ENCODE data around the gene THRB. TPM values are rescaled to one million over a fixed set of nuclear protein-coding genes. Genes with fewer than 3 reads are reported as not detected.

The THRB gene
- total RNA-seq, 6 donors from 2014 or later = 5.5 to 15.2 (median 12.0) TPM

DNA sequence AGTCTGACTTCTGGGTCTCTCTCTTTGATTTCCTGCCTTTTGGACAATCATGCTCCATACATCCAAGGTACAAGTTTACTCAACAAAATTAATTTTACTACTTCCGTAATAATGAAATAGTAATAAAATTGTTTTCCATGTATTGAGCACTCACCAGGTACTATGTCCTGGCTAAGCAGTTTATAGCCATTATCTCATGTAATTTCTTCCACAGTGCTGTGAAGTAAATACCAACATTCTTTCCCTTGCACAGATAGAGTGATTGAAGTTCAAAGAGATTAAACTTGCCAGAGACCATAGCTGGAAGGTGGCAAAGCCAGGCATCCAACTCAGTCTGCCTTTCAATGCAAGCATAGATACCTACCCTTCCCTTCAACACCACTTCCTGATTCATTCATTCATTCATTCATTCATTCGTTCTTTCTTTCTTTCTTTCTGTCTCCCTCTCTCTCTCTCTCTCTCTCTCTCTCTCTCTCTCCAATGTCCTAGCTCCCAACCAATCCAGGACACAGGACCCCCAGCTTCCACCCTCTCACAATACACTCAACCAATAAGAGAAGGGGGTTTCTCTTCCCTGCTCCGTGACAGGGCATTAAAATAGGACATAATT lies 12.4 kb downstream of the THRB start:
- no peaks in the 10 kb centered on the region for H3K27me3 ChIP-seq
- no peak for DNase-seq
- no peak for TF ChIP-seq POLR2AphosphoS5 (IDR thresholded peaks at IDR 0.05)
- TF ChIP-seq EP300 (IDR thresholded peaks at IDR 0.05) = no peak
- TF ChIP-seq POLR2A (IDR thresholded peaks at IDR 0.05) = no peak
- TF ChIP-seq, protein P1, sequence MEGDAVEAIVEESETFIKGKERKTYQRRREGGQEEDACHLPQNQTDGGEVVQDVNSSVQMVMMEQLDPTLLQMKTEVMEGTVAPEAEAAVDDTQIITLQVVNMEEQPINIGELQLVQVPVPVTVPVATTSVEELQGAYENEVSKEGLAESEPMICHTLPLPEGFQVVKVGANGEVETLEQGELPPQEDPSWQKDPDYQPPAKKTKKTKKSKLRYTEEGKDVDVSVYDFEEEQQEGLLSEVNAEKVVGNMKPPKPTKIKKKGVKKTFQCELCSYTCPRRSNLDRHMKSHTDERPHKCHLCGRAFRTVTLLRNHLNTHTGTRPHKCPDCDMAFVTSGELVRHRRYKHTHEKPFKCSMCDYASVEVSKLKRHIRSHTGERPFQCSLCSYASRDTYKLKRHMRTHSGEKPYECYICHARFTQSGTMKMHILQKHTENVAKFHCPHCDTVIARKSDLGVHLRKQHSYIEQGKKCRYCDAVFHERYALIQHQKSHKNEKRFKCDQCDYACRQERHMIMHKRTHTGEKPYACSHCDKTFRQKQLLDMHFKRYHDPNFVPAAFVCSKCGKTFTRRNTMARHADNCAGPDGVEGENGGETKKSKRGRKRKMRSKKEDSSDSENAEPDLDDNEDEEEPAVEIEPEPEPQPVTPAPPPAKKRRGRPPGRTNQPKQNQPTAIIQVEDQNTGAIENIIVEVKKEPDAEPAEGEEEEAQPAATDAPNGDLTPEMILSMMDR (IDR thresholded peaks at IDR 0.05) = no peak
- no peak for ATAC-seq (ENCODE audit: low FRiP score in 2 of 2)
- no peak overlapping the region for H3K4me3 ChIP-seq
- peaks cover 0 to 4% (median 2%) of the 10 kb centered on the region in 4 donors for H3K4me1 ChIP-seq
- 91 to 95% methylated on average over 3 of the region's 3 CpGs for WGBS, 2 donors
- H3K27ac ChIP-seq = no peak overlapping the region
- H3K9me3 ChIP-seq = no peaks in the 10 kb centered on the region
- H3K36me3 ChIP-seq = no peaks in the 10 kb centered on the region

DNA sequence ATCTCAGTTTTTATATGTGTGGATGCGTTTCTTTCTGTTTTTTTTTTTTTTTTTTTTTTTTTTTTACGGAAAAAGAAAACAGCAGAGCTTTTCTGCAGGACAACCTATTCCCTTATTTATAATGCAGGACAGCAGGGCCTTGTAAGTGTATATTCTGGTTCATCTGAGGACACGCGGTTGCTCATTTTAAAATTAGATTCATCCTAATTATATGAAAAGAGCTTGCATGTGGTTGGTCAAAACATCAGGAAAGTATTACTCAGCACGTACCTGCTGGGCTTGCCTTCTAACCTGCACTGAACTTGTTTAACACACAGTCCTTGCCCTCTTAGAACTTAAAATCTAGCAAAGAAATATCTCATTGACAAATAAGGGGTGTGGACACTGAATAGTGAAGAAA lies 13.5 kb downstream of the THRB start:
- H3K36me3 ChIP-seq = no peaks in the 10 kb centered on the region
- DNase-seq (no peak), ATAC-seq (ENCODE audit: low FRiP score in 2 of 2) (no peak)
- WGBS, 2 donors = 78 to 96% methylated on average over 5 of the region's 5 CpGs
- no peaks in the 10 kb centered on the region for H3K9me3 ChIP-seq
- H3K27ac ChIP-seq = no peak overlapping the region
- peaks cover 0 to 4% (median 2%) of the 10 kb centered on the region in 4 donors for H3K4me1 ChIP-seq
- H3K4me3 ChIP-seq = no peak overlapping the region
- H3K27me3 ChIP-seq = no peaks in the 10 kb centered on the region
- TF ChIP-seq EP300 (IDR thresholded peaks at IDR 0.05) (no peak), POLR2AphosphoS5 (IDR thresholded peaks at IDR 0.05) (no peak), POLR2A (IDR thresholded peaks at IDR 0.05) (no peak)
- TF ChIP-seq, protein P1 (IDR thresholded peaks at IDR 0.05) = no peak

DNA sequence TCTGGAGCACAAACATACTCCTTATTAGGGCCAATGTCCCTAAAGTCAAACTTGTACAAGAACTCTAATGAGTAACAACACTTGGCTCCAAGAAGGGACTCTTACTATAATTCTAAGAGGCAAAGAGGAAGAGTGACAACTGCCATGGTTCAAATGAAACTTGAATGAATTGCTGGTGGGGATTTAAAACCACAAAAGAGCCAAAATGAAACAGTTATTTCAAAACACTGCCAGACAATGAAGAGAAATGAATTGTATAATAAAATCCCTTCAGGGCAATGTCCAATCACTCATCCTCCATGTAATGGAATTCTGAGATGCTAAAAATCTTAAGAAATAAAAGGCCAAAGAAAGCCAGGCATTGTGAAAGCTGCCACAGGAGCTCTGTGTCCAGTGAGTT lies 14.2 kb downstream of the THRB start:
- Histone ChIP-seq H3K4me1 (peaks cover 0 to 6% (median 3%) of the 10 kb centered on the region in 4 donors), H3K36me3 (no peaks in the 10 kb centered on the region), H3K27ac (no peak overlapping the region), H3K9me3 (no peaks in the 10 kb centered on the region), H3K4me3 (no peak overlapping the region), H3K27me3 (no peaks in the 10 kb centered on the region)
- ATAC-seq (ENCODE audit: low FRiP score in 2 of 2) (no peak), DNase-seq (no peak)
- TF ChIP-seq POLR2AphosphoS5 (IDR thresholded peaks at IDR 0.05) (no peak), POLR2A (IDR thresholded peaks at IDR 0.05) (no peak), EP300 (IDR thresholded peaks at IDR 0.05) (no peak)
- TF ChIP-seq, protein P1 (IDR thresholded peaks at IDR 0.05) = no peak

DNA sequence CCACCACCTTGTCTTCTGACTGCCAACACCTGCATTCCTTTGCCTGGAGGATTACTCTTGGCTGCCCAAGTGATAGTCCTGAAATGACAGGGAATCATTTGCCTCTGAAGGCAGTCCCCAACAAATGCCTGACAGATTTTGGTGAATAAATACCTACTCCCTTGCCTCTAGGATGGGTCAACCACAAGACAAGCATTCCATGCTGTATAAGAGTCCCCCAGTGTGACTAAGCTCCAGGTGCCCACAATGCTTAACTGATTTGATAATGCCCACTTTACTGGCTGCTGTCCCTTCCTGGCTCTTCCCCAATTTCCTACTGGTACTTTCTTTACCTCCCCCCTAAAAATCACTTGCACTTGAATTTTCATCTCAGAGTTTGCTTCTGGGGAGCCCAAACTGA lies 14.8 kb downstream of the THRB start:
- ATAC-seq (ENCODE audit: low FRiP score in 2 of 2) = no peak
- no peak overlapping the region for H3K4me3 ChIP-seq
- TF ChIP-seq EP300 (IDR thresholded peaks at IDR 0.05) (no peak), POLR2A (IDR thresholded peaks at IDR 0.05) (no peak), POLR2AphosphoS5 (IDR thresholded peaks at IDR 0.05) (no peak)
- TF ChIP-seq, protein P1 (IDR thresholded peaks at IDR 0.05) = no peak
- no peaks in the 10 kb centered on the region for H3K27me3 ChIP-seq
- H3K27ac ChIP-seq = no peak overlapping the region
- no peak for DNase-seq
- H3K9me3 ChIP-seq = no peaks in the 10 kb centered on the region
- H3K4me1 ChIP-seq = peaks cover 0 to 6% (median 0%) of the 10 kb centered on the region in 4 donors
- H3K36me3 ChIP-seq = no peaks in the 10 kb centered on the region

All from upper lobe of left lung (tissue), 6 donors.